Epithelial cell of proximal tubule (primary cell): ENCODE measurements around the gene SIRT7. TPM values are rescaled to one million over a fixed set of nuclear protein-coding genes. Genes with fewer than 3 reads are reported as not detected.
"Not testable (repeated sequence)": the region's sequence is repeated elsewhere in the genome, so short reads cannot be mapped to it uniquely, and the experiment has no call there.

ENCODE experiments used
- DNase-seq: peaks from one replicate; pipeline ENCODE4 v3.0.0-alpha.2; 2011; ENCODE audit warnings: low read depth
- H3K4me3 ChIP-seq: 2 replicates; pipeline ENCODE4 v1.5.1; 2011; ENCODE audit warnings: low read depth, mild to moderate bottlenecking, low read length
- CTCF ChIP-seq: conservative IDR thresholded peaks from 2 replicates; pipeline ENCODE4 v1.5.1; 2012; ENCODE audit warnings: low read depth, mild to moderate bottlenecking, low read length
- total RNA-seq: library from RNA; depleted of rRNA; stranded (reverse); fragments of >200 nt; gene quantifications from 2 replicates; pipeline ENCODE4 v1.2.3, GENCODE V29; 2015

Gene SIRT7
- total RNA-seq, 1 donor from 2014 or later = 38.1 TPM

- TF ChIP-seq CTCF = no peak
- no peak for DNase-seq
- no peak overlapping the region for H3K4me3 ChIP-seq
Measured at GRCh38 chr17:81921996-81922565, 4.1 kb upstream of the SIRT7 start.

- no peak for DNase-seq
- H3K4me3 ChIP-seq = no peak overlapping the region
- TF ChIP-seq CTCF = no peak
Measured at GRCh38 chr17:81921537-81921862, 3.5 kb upstream of the SIRT7 start.

- TF ChIP-seq CTCF = no peak
- DNase-seq = no peak
- no peak overlapping the region for H3K4me3 ChIP-seq
Measured at GRCh38 chr17:81920612-81921536, 2.9 kb upstream of the SIRT7 start.

GRCh38 chr17:81918832-81919545 is 1.0 kb upstream of the SIRT7 start:
- no peak for TF ChIP-seq CTCF
- H3K4me3 ChIP-seq = no peak overlapping the region
- DNase-seq = no peak

DNA sequence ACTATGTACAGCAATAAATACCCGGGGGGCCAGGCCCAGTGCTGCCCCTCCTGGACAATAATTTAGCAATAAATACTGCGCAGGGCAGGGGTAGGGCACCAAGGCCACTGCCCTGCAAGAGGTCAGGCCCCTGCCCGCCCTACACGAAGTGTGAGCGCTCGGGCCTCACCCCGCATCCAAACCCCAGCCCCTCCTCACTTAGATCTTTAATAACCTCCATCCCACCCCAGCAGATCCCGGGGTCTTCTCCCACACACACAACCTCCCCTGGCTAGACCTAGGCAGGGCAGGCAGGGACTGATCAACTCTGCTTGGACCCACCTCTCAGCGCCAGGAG is 325 bp upstream of the SIRT7 start:
- peak overlapping the region; percentile 79 for H3K4me3 ChIP-seq
- not testable (repeated sequence) for DNase-seq

GRCh38 chr17:81916234-81917001 is 1.6 kb downstream of the SIRT7 start:
- peak; percentile 61 for DNase-seq
- no peak for TF ChIP-seq CTCF
- peak overlapping the region; percentile 79 for H3K4me3 ChIP-seq

DNA sequence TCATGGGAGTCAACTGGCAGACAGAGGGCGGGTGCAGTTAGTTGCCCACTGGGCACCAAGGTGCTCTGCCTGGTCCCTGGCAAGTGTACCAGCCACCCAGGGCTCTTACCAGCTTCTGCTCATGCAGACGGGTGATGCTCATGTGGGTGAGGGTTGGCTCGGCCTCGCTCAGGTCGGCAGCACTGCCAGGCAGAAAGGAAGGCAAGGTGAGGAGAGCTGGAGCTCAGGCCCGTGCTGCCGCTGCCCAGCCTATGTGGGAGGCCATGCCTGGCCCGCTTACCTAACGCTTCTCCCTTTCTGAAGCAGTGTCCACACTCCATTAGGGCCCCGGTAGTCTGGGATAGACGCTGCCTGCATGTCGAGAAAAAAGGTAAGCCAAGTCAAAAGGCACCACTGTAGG is 2.6 kb downstream of the SIRT7 start:
- no peak overlapping the region for H3K4me3 ChIP-seq
- no peak for TF ChIP-seq CTCF
- no peak for DNase-seq
